Activated CD4-positive, alpha-beta T cell treated with anti-CD3 and anti-CD28 coated beads, Interleukin-2, amount 50 U/mL, for 16 hours (primary cell): Measurements from ENCODE around the gene PDPN.
A peak's percentile ranks its signal among the peaks of the same experiment; 100 is the strongest.

Experiments
- DNase-seq: peaks from one replicate; pipeline ENCODE4 v3.0.0-alpha.2; 2020

The PDPN gene

DNA sequence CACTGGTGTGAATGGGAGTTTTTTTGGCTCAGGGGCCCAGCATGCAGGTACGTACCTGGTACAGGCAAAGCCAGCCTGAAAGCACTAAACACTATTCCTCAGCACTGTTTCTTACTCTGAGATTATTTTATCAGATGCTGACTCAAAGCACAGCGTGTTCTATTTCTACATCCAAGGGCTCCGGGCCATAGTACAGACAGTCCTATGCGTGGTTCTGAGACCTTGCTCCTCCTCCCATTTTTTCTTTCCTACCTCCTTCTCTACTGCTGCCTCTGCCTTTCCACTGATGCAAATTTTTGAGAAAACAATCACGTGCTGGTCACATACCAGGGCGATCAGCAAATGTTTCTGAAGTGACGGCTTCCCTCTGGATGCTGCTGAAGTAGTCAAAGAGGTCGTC lies 36.3 kb downstream of the PDPN start:
- DNase-seq = no peak

GRCh38 chr1:13620825-13621224 lies 37.2 kb downstream of the PDPN start:
- DNase-seq = no peak

- DNase-seq = no peak
Measured at GRCh38 chr1:13622446-13622845, 38.8 kb downstream of the PDPN start.

DNA sequence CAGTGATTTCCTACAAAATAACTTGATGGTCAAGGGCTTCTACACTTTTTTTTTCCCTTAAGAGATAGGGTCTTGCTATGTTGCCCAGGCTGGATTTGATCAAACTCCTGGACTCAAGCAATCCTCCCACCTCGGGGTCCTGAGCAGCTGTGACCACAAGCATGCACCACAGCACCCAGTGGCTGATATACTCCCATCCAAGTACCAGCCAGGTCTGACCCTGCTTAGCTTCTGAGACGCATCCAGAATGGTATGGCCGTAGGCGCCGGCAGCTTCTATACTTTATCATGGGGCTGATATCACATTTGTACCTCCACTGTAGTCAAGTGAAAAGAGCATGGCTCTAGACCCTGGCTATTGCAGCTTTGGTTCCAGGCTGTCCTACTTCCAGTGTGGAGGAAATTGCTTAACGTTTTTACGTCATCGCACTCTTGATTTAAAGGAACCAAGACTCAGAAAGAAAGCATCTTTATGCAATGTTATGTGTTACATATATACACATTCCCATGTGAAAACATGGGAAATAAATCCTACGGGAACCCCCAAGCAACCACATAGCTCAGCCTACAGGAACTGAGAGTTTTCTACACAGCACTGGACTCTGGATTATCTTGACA lies 39.5 kb downstream of the PDPN start:
- no peak for DNase-seq

- DNase-seq = no peak
Measured at GRCh38 chr1:13624526-13624925, 40.9 kb downstream of the PDPN start.

DNA sequence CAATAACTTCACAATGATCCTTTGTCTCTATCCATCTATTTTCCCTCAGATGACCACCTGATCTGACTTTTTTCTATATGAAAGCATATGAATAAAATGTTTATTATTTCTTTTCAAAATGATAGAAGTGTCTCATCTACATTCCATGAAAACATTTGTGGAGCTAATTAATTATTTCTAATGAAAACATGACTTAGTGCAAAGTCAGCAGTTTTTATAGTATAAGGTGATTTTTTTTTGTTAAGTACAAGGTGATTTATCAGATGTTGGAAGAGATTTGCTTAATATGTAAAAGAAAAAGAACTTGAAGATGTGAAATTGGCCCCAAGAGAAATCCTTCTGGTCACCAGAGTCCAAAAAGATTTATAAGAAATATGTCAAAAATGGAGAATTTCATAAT lies 43.5 kb downstream of the PDPN start:
- DNase-seq = no peak

- DNase-seq = no peak
Measured at GRCh38 chr1:13628218-13628617, 44.6 kb downstream of the PDPN start.

DNA sequence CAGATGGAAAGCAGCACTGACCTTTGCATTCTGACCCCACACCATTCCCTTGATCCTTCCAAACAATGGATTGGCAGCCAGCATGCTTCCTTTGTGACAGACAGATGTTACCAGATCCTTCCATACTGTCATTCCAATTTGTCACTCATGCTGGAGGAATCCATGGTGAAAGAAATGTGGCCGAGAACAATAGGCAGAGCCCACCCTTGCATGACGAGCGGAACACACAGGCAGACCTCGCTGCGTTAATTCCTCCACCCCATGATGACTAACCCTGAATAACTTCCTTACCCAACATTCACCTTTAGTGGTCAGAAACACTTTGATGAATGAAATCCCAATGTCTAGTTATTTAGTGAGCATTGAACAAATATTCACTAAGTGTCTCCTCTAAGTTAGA lies 45.1 kb downstream of the PDPN start:
- no peak for DNase-seq

DNA sequence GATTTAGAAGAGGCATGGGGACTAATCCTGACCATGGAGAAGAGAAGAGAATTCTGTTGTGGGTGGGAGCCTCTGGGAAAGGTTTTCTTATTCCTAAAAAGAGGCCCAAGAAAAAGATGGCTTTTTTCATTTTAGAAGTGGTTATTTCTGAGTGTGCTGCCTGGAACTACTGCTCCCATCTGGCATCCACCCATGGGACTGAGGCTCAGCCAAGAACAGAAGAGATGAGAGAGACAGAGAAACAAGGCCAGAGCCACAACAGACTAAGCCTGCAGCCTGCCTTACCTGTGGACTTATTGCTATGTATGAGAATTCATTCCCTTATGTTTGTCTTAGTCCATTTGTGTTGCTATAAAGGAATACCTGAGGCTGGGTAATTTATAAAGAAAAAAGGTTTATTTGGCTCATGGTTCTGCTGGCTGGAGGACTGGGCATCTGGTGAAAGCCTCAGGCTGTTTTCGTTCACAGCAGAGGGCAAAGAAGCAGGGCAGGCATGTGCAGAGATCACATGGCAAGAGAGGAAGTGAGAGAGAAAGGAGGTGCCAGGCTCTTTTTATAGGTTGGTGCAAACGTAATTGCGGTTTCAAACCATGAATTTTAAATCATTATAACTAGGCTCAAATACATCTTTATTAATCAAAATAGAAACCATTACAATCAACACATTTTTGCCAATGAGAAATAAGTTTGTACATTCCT lies 58.8 kb downstream of the PDPN start:
- DNase-seq = no peak

DNA sequence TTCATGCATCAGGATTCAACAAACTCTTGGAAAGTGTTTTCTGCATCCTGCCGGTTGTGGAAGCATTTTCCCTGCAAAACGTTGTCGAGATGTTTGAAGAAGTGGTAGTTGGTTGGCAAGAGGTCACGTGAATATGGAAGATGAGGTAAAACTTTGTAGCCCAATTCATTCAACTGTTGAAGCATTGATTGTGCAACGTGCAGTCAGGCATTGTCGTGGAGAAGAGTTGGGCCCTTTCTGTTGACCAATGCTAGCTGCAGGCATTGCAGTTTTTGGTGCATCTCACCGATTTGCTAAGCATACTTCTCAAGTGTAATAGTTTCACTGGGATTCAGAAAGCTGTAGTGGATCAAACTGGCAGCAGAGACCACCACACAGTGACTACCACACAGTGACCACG lies 59.4 kb downstream of the PDPN start:
- DNase-seq = no peak

DNA sequence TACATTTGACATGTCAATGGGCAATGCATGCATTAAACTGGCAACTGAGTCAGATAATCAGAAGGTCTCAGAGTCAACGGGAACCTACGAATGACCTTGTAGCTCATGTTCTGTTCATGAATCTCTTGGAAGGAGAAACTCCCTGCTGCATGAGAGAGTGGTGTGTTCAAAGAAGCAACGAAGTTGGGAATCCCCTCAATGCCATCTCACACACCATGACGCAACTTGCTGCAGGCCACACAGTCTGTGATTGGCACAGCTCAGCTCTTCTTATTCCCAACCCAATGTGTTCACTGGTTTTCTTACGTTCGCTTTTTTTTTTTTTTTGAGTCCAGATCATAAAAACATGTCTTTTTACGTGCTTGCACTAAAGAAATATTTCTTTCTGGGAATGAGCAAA lies 62.9 kb downstream of the PDPN start:
- no peak for DNase-seq

DNA sequence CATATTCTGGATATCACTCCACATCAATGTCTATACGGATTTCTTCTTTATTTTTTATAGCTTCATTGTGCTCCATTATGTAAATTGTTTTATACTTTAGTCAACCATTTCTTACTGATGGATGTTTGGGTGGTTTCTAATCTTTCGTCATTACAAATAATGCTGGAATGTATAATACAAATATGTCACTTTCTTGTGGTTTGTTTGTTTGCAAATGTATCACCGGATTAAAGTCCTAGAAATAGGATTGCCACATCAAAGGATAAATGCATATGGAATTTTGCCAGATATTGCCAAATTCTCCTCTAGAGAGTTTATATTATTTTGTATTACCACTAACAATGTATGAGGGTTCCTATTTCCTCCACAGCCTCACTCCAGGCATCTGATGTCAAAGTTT lies 67.6 kb downstream of the PDPN start:
- DNase-seq = no peak

DNA sequence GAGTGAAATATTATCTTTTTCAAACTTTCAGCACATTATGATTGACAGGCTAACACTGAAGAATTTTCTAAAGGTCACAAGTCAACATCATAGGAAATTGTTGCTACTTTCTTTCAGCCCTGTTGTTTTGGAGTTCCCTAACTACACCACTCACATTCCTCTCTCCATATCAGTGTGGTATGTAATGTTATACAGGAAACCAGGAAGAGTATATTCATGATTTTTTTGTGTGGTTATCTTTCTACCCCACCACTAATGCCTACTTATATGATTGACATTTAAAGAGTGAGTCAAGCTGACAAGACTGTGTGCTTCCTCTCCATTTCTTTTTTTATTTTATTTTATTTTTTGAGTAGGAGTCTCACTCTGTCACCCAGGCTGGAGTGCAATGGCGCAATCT lies 68.6 kb downstream of the PDPN start:
- DNase-seq = no peak

DNA sequence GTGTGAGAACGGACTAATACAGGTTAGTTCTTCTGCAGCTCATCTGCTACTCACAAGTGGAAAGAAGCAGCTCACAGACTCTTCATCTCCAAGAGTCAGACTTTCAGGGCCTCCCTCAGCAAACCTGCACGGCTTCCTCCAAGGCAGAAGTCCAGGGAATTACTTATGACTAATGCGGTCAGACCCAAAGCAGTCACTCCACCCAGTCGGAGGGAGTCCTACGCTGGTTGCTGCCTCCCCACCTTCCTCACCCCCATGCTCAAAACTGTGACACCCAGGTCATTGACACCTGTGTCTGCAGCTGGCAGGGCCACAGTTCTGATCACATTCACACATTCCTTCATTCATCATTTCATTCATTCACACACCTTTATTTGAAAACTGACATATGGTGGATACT lies 77.9 kb downstream of the PDPN start:
- DNase-seq = no peak

- no peak for DNase-seq
Measured at GRCh38 chr1:13662493-13662892, 78.9 kb downstream of the PDPN start.

DNA sequence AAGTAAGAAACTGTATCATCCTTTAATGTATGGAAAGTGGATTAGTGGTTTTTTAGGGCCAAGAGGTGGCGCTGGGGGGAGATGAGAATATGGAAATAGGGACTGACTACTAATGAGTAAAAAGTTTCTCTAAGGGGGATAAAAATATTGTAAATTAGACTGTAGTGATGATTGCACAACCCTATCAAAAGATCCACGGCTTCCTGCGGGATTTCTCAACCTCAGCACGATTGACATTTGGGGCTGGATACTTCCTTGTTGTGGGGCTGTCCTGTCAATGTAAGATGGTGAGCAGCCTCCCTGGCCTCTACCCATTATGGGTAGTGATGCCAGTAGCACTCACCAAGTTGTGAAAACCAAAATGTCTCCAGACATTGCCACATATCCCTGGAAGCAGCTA lies 80.3 kb downstream of the PDPN start:
- DNase-seq = no peak

DNA sequence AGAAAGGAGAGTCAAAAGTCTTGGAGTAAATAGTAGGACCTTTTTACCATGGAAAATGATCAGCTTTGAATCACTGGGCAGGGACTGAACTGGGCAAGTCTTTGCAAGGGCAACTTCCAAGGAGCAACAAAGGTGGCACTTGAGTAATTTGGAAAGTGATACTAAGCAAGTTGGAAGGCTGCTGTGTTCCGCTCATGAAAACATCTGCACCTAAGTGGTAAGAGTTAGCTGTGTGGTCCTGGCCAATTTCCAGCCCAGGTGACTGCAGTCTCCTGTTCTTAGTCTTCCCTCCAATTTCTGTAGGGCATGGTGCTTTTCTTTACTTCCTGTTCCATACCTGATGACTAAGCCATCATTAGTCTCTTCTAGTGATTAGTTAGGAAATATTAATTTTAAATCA lies 80.8 kb downstream of the PDPN start:
- DNase-seq = peak; percentile 8

DNA sequence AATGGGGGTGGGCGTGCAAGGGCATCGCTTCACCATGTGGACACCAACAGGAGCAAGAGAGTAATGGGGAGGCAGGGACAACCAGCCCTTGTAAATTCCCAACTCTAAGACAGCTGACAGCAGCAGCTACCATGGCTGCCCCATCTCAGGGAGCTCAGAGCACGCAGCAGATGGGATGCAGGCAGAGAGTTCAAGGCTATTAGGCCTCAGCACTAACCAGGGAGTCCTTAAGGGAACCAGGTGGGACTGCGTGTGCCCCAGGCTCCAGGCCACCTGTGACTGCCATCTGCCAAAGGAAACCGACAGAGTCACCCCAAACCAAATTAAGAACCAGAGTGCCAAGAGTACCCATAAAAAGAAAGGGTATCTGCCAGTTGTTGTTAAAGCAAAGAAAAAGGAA lies 82.7 kb downstream of the PDPN start:
- no peak for DNase-seq
